Transverse colon (tissue), 4 donors: Measurements from ENCODE around the gene FBN2. TPM values are rescaled to one million over a fixed set of nuclear protein-coding genes. Genes with fewer than 3 reads are reported as not detected.

ENCODE experiments used
- DNase-seq: peaks from one replicate; pipeline ENCODE4 v3.0.0-alpha.2; 2019
- H3K27ac ChIP-seq, 4 donors: fragments of 200-600 bp; sonication (generic); 2 replicates each; pipeline ENCODE4 v1.5.1; 2016 to 2018; ENCODE audit warnings: inconsistent platforms in 4 of 4
- H3K27me3 ChIP-seq: fragments of 200-600 bp; sonication (generic); 2 replicates; pipeline ENCODE4 v1.5.1; 2017; ENCODE audit warnings: inconsistent platforms
- H3K36me3 ChIP-seq, 4 donors: fragments of 200-600 bp; sonication (generic); 2 replicates each; pipeline ENCODE4 v1.5.1; 2017 to 2019; ENCODE audit warnings: inconsistent platforms in 4 of 4
- H3K4me1 ChIP-seq, 4 donors: fragments of 200-600 bp; sonication (generic); 2 replicates each; pipeline ENCODE4 v1.5.1; 2017 to 2020; ENCODE audit warnings: inconsistent platforms in 4 of 4
- H3K4me3 ChIP-seq, 4 donors: fragments of 200-600 bp; sonication (generic); 1 replicate in 1 of 4; 2 replicates in 3 of 4; pipeline versions ENCODE4 v1.5.1 to v1.6.1; 2017 to 2019; ENCODE audit warnings: inconsistent platforms in 4 of 4
- H3K9me3 ChIP-seq, 2 donors: fragments of 200-600 bp; sonication (generic); 2 replicates each; pipeline ENCODE4 v1.5.1; 2017 to 2019; ENCODE audit warnings: inconsistent platforms in 2 of 2
- EP300 ChIP-seq: sonication (generic); formaldehyde crosslinking; IDR thresholded peaks from one replicate; pipeline ENCODE4 v1.6.1; 2017; ENCODE audit warnings: antibody characterized with exemption, low read depth
- POLR2A ChIP-seq: fragments of 450-650 bp; IDR thresholded peaks from one replicate; pipeline ENCODE4 v1.6.1; 2016; ENCODE audit warnings: antibody characterized with exemption, mild to moderate bottlenecking, moderate library complexity
- POLR2AphosphoS5 ChIP-seq, 3 donors: sonication (generic); formaldehyde crosslinking; IDR thresholded peaks; one replicate each; pipeline ENCODE4 v1.6.1; 2016; ENCODE audit warnings: antibody characterized with exemption in 3 of 3
- WGBS, 2 donors: methylation state at CpG; one replicate each; pipeline ENCODE4 v1.1.5; 2018; ENCODE audit warnings: low coverage in 1 of 2; 5-methylcytosine and 5-hydroxymethylcytosine counted together
- in situ Hi-C, 4 donors: fragments of 200-750 bp; cut with MboI; loops; one replicate each; pipeline versions ENCODE4 v1.15.0 to v1.15.1; 2017; ENCODE audit warnings: low sequenced_read_pairs in 3 of 4, low pct_ligation_motif_present in 1 of 4, low pct_unique_long_range_greater_than_20kb in 1 of 4
- intact Hi-C: fragments of 100-400 bp; cut with DNase I; formaldehyde crosslinking; loops from one replicate; pipeline ENCODE4 v1.15.1; 2023; ENCODE audit warnings: low total_unique reads
- total RNA-seq, 4 donors: library from RNA; depleted of rRNA; stranded (reverse); fragments of >200 nt; gene quantifications; one replicate each; pipeline ENCODE4 v1.1.0, GENCODE V29; 2016
- TF ChIP-seq, protein P1 (sequence below), 5 experiments: fragments of 200-600 bp in 3 of 5; fragments of 450-650 bp in 2 of 5; sonication (generic) in 3 of 5; IDR thresholded peaks; 1 replicate in 2 of 5; 2 replicates in 3 of 5; pipeline ENCODE4 v1.5.1; 2016 to 2017; ENCODE audit warnings: antibody characterized with exemption in 5 of 5, inconsistent platforms in 3 of 5, mild to moderate bottlenecking in 2 of 5, moderate library complexity in 1 of 5

The FBN2 gene
- total RNA-seq, 4 donors from 2014 or later, result 0.79 to 16.1 (median 2.6) TPM

DNA sequence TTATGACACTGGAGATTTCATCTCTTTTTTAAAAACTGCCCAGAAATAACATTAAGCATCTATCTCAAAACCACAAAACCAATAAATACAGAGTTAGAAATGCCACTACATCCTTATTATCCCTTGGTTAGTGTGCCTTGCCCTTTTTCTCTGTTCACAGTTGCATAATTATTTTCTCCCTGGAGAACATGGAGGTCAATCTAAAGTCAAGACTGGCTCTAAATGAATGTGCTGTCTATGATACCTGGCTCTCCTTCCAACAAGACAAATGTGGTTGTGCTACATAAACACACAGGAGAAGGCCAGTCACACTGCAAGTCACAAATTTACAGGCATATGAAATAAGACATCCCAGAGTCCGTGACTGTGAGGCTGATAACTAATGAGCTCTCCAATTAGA is 2.8 kb downstream of the FBN2 start:
- Histone ChIP-seq H3K4me3 (no peak overlapping the region), H3K27me3 (peaks cover 54% of the 10 kb centered on the region), H3K9me3 (no peaks in the 10 kb centered on the region), H3K36me3 (no peaks in the 10 kb centered on the region), H3K4me1 (peaks cover 0 to 18% (median 8%) of the 10 kb centered on the region in 4 donors), H3K27ac (no peak overlapping the region)
- in situ Hi-C loops (no loop called here), intact Hi-C loops (no loop called here)
- DNase-seq, result no peak
- TF ChIP-seq EP300, result no peak
- no peak for TF ChIP-seq POLR2AphosphoS5 (IDR thresholded peaks at IDR 0.05)
- WGBS, 2 donors, result 77 to 80% methylated on average over 1 of the region's 1 CpG

DNA sequence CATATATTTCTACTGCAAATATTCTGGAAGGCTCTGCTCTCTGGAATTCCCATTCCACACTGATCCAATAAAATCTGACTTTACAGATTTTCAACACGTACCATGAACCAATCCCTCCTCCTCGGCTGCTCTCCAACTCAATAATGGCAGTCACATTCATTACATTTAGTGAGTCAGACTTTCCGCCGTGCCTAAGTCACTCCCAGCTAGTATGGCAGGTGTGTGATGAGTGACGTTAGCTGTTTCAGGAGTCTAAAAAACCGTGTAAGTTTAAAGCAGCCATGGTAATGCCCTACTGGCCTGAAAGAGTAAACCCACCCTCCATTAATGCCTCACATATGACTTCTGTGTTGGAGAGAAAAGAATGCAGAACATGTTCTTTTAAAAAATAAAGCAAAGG is 3.3 kb downstream of the FBN2 start:
- intact Hi-C loops (no loop called here), in situ Hi-C loops (no loop called here)
- whole genome bisulfite sequencing, 2 donors, result 44% methylated on average over 6 of the region's 6 CpGs; no CpG with 5 or more reads in 1 of the 2 donors
- TF ChIP-seq, protein P1, sequence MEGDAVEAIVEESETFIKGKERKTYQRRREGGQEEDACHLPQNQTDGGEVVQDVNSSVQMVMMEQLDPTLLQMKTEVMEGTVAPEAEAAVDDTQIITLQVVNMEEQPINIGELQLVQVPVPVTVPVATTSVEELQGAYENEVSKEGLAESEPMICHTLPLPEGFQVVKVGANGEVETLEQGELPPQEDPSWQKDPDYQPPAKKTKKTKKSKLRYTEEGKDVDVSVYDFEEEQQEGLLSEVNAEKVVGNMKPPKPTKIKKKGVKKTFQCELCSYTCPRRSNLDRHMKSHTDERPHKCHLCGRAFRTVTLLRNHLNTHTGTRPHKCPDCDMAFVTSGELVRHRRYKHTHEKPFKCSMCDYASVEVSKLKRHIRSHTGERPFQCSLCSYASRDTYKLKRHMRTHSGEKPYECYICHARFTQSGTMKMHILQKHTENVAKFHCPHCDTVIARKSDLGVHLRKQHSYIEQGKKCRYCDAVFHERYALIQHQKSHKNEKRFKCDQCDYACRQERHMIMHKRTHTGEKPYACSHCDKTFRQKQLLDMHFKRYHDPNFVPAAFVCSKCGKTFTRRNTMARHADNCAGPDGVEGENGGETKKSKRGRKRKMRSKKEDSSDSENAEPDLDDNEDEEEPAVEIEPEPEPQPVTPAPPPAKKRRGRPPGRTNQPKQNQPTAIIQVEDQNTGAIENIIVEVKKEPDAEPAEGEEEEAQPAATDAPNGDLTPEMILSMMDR (IDR thresholded peaks at IDR 0.05), result no peak
- no peaks in the 10 kb centered on the region for H3K9me3 ChIP-seq
- H3K36me3 ChIP-seq, result no peaks in the 10 kb centered on the region
- no peak for DNase-seq
- no peak overlapping the region for H3K4me3 ChIP-seq
- H3K4me1 ChIP-seq, result peaks cover 0 to 18% (median 8%) of the 10 kb centered on the region in 4 donors
- H3K27me3 ChIP-seq, result peaks cover 54% of the 10 kb centered on the region
- no peak overlapping the region for H3K27ac ChIP-seq

DNA sequence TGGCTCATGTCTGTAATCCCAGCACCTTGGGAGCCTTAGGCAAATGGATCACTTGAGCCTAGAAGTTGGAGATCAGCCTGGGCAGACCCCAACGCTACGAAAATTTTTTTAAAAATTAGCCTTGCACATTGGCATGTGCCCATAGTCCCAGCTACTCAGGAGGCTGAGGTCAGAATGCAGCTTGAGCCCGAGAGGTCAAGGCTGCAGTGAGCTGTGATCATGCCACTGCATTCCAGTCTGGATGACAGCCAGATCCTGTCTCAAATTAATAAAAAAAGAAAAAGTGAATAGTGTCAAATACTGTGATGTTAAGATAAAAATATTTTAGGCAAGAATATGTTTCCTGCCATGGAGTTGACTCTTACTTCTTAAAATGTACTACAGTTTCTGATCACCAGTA is 5.3 kb downstream of the FBN2 start:
- H3K4me3 ChIP-seq, result no peak overlapping the region
- H3K27me3 ChIP-seq, result peaks cover 37% of the 10 kb centered on the region
- intact Hi-C loops (loop anchor here (2.0 kb wide), 1 partner anchor 68 kb away; no protein-coding TSS in a partner anchor), in situ Hi-C loops (no loop called here)
- peaks cover 0 to 11% (median 7%) of the 10 kb centered on the region in 4 donors for H3K4me1 ChIP-seq
- no peak overlapping the region for H3K27ac ChIP-seq
- no peak for DNase-seq
- H3K36me3 ChIP-seq, result no peaks in the 10 kb centered on the region
- no peaks in the 10 kb centered on the region for H3K9me3 ChIP-seq
- 70 to 83% methylated on average over 1 to 3 of the region's 3 CpGs for WGBS, 2 donors
- TF ChIP-seq POLR2AphosphoS5 (IDR thresholded peaks at IDR 0.05), result no peak
- no peak for TF ChIP-seq EP300
- TF ChIP-seq, protein P1 (IDR thresholded peaks at IDR 0.05), result no peak
- no peak for TF ChIP-seq POLR2A

DNA sequence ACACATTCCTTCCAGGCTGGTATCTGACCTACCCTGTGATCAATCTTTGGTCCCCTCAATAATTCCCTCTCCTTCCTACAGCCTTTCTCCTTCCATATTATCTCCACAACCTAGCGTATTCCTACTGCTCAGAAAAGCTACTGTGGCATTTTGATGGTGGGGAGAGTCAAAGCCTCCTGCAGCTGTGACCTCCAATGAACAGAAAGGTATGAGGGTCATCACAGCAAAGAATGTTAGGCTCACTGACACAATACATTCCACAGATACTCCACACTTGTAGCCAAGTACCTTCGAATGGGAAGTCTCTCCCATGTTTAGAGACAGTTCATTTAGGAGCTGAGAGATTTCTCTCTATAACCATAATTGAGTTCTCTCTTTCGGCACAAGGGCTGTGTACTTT is 5.9 kb downstream of the FBN2 start:
- Histone ChIP-seq H3K4me3 (no peak overlapping the region), H3K36me3 (no peaks in the 10 kb centered on the region), H3K27me3 (peaks cover 31% of the 10 kb centered on the region), H3K4me1 (peaks cover 0 to 4% (median 4%) of the 10 kb centered on the region in 4 donors), H3K9me3 (no peaks in the 10 kb centered on the region), H3K27ac (no peak overlapping the region)
- intact Hi-C loops (loop anchor here (2.0 kb wide), 1 partner anchor 69 kb away; no protein-coding TSS in a partner anchor), in situ Hi-C loops (no loop called here)
- 62 to 80% methylated on average over 3 of the region's 3 CpGs for WGBS, 2 donors
- TF ChIP-seq, protein P1 (IDR thresholded peaks at IDR 0.05), result no peak
- TF ChIP-seq EP300 (no peak), POLR2A (no peak), POLR2AphosphoS5 (IDR thresholded peaks at IDR 0.05) (no peak)
- no peak for DNase-seq

DNA sequence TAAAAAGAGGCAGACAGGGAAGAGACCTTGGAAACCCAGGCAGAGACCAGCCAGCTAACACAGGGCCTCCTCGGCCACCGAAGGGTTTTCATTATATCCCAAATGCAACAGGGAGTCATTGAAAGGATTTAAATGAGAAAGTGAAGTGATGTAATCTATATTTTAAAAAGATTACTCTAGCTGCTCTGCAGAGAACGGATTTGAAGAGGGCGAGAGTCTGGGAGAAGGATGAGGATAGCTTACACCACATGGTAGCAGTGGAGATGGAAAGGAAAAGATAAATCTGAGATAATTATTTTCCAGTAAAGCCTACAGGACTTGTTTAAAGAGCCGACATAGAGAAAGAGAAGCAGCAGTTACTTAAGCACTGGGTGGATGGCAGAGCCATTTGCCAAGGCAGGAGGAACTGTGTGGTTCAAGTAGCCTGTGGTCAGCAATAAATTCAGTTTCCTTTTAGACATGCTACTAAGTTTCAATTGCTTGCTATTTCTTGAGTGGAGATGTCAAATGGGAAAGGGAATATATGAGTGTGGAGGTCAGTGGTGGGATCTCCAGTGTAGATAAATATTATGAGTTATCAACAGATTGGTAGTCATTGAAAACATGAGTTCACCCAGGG is 9.3 kb downstream of the FBN2 start:
- Histone ChIP-seq H3K27ac (no peak overlapping the region), H3K4me3 (no peak overlapping the region), H3K9me3 (no peaks in the 10 kb centered on the region), H3K36me3 (no peaks in the 10 kb centered on the region), H3K27me3 (peaks cover 3% of the 10 kb centered on the region), H3K4me1 (no peaks in the 10 kb centered on the region)
- TF ChIP-seq, protein P1 (IDR thresholded peaks at IDR 0.05), result no peak
- TF ChIP-seq POLR2AphosphoS5 (IDR thresholded peaks at IDR 0.05) (no peak), EP300 (no peak), POLR2A (no peak)
- WGBS, 2 donors, result 68 to 91% methylated on average over 4 to 5 of the region's 5 CpGs
- no peak for DNase-seq
- intact Hi-C loops, result no loop called here
- in situ Hi-C loops, result no loop called here
